ENCODE data around the gene AKAP8. TPM values are rescaled to one million over a fixed set of nuclear protein-coding genes. Genes with fewer than 3 reads are reported as not detected.

Gene AKAP8

Small RNA genes lying within 50 kb of the gene (small RNA-seq; reads per million reads assigned to genes)
- not detected for gene AC005776.1
